HG03097 (cell line): Measurements from ENCODE around the gene SIGLEC6.

ENCODE experiments used
- ATAC-seq: cut with Tn5 transposase; IDR thresholded peaks from one replicate; pipeline ENCODE4 v1.9.1; 2021; ENCODE audit not compliant: unreplicated experiment, low FRiP score

The SIGLEC6 gene

GRCh38 chr19:51478381-51479234 is 52.9 kb downstream of the SIGLEC6 start, which contains the start of gene CEACAM18:
Gene CEACAM18, plus strand, starts transcription at chr19:51478539.
- ATAC-seq, result no peak

- no peak for ATAC-seq
Observed at GRCh38 chr19:51477344-51477743, 54.1 kb downstream of the SIGLEC6 start.

- ATAC-seq, result no peak
Observed at GRCh38 chr19:51476164-51476563, 55.3 kb downstream of the SIGLEC6 start.

DNA sequence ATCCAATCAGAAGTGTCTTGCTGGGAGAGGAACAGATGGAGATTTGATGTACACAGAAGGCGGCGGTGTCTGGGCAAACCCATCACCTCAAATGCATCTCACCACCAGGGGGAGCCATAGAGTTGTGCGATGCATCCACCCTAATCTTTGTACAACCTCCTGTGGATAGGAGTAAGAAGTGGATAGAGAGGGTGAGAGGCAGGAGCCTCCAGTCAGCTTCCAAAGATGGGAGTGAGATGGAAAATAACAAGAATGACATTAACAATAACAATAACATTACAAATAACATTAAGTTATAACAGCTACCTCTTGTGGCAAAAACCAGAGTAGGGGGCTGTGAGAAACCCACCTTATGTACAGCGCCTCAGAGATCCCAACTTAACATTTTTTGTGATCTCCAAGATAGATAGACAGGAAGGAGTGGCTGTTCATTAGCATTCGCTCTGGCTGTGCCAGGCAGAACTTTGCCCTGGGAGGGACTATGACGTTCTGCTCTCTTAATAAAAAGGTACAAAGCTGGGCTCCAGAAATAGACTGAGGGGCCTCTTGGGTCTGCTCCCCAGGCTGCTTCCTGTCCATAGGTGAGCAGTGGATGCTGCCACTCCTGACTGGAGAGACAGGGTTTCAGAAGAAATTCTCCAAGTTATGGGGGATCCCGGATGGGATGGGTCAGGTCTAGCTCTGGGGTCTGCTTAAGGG is 58.3 kb downstream of the SIGLEC6 start:
- no peak for ATAC-seq

DNA sequence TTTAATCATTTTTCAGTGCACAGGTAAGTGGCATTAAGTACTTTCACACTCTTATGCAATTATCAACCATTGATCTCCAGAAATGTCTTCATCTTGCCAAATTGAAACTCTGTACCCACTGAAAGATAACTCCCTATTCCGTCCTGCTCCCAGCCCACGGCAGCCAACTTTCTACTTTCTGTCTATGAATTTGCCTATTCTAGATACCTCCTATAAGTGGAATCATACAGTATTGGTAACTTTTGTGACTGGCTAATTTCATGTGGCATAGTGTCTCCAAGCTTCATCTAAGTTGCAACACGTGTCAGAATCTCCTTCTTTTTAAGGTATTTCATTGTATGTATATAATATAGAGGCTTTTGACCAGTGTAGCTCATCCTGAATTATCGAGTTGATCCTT is 58.9 kb downstream of the SIGLEC6 start:
- no peak for ATAC-seq

DNA sequence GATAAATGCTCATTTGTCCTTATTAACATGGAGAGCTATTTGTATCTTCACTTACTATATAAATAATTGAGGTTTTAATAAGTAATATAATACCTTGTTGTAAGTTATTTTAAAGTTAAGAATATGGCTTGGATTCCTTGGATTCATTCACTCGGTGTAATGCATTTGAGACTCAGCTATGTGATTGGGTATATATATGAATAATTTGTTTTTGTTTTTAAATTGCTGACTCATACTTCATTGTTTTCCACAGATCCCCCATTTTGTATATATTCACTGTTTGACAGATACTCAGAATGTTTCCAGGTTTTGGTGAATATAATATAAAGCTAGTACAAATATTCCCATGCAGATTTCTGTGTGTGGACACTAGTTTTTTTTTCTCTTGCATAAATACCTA is 59.9 kb downstream of the SIGLEC6 start:
- no peak for ATAC-seq

- ATAC-seq, result no peak
Observed at GRCh38 chr19:51470966-51471365, 60.5 kb downstream of the SIGLEC6 start.

DNA sequence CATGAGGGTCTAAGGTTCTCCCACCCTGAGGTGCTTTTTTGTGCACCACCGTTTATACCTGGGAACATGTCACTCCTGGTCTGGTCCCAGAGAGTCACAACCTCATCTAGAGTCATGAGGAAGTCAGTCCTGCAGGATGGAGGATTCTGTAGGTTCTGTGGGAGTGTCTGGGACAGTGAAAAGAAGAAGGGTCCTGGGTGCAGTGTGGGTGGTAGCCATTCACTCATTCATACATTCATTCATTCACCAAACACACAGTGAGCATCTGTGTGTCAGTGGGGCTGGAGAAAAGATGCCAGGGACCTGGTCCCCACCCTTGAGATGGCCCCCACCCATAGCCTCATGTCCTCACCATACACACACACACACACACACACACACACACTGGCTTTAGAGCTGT is 61.8 kb downstream of the SIGLEC6 start:
- ATAC-seq, result no peak

DNA sequence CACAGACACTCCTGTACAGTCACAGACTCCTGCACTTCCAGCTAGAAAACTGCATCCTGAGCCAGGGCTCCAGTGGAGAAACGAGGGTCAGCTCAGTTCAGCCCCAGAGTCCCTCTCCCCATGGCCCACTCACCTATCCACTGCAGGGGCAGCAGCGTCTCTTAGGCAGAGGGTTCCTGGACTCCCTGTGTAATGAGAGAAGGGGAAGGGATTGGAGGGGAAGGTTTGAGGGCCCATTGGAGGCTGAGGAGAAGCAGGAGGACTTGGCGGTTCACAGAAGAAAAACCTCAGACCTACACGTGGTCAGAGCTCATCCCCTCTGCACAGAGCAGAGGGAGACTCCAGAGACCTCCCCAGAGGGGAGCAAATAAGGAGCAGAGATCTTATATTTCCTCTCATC is 62.3 kb downstream of the SIGLEC6 start:
- no peak for ATAC-seq

DNA sequence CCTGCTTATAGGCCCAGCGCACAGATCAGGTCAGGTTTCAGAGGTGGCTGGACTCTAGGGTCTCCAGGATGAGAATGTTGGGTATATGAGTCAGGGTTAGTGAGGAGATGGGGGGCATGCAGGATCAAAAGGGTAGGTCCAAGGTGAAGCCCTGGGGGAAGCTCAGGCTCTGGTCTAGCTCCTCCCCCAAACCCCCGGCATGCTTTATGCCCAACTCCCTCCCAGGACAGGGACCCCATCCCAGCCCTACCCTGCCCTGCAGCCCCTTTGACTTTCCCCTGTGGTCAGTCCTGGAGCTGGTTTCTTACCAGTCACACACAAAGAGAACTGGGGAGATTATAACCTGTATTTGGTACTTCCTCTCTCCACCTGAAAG is 62.9 kb downstream of the SIGLEC6 start:
- no peak for ATAC-seq

DNA sequence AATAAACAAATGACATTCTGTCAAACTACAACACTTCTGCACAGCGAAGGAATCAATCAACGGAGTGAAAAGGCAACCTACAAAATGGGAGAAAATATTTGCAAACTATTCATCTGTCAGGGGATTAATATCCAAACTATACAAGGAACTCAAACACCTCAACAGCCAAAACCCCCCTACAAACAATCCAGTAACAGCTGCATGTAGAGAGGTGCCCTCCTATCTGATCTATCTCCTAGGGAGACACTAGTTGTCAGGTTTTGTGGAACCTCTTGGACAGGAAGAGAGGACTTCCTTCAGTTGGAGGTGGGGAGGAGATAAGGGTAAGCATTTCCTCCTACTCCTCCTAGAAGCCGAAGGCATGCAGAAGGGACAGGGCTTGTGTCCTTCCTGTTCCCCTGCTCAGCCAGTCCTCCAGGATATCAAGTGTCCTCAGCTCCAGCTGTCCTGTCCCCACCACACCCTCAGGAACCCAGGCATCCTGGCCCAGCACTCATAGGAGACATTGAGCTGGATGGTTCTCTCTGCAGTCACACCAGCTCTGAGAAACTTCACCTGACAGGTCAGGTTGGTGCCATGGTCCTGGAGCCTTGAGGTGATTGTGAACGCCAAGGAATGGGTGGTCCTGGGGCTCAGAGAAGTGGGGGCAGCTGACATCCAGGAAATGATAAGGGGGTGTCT is 63.5 kb downstream of the SIGLEC6 start:
- no peak for ATAC-seq
